ENCODE results near the gene PVALEF. TPM values are rescaled to one million over a fixed set of nuclear protein-coding genes. Genes with fewer than 3 reads are reported as not detected.

Gene PVALEF
- total and polyA plus RNA-seq, 2 of the 13 experiments (the other 11 are each of a cell fraction or from before 2014, with no cell fraction given): 0.18 TPM

GRCh38 chr17:81142301-81143199 lies 22.8 kb upstream of the PVALEF start (continued):
- no peak for TF ChIP-seq ZNF546 (CRISPR knock-in tag; conservative IDR thresholded peaks at IDR 0.05)
- TF ChIP-seq, protein P1, sequence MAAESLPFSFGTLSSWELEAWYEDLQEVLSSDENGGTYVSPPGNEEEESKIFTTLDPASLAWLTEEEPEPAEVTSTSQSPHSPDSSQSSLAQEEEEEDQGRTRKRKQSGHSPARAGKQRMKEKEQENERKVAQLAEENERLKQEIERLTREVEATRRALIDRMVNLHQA (CRISPR knock-in tag; IDR thresholded peaks at IDR 0.05): no peak
- TF ChIP-seq, protein P2, sequence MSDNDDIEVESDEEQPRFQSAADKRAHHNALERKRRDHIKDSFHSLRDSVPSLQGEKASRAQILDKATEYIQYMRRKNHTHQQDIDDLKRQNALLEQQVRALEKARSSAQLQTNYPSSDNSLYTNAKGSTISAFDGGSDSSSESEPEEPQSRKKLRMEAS (IDR thresholded peaks at IDR 0.05): peak; percentile 44; the same call in 1 of the 2 replicates
- TF ChIP-seq RFX5 (IDR thresholded peaks at IDR 0.05; ENCODE audit: low read depth, low read length): no peak
- no peak for TF ChIP-seq ATAD3A (CRISPR knock-in tag; IDR thresholded peaks at IDR 0.05)
- TF ChIP-seq ZNF691 (CRISPR knock-in tag; IDR thresholded peaks at IDR 0.05; ENCODE audit: borderline replicate concordance, low read depth): peak; percentile 38; the same call in 1 of the 2 replicates
- TF ChIP-seq TFDP1 (CRISPR knock-in tag; IDR thresholded peaks at IDR 0.05; ENCODE audit: borderline replicate concordance): 0 out of 2 replicates have a peak, but pooled peaks have one; percentile 40
- peak; percentile 42; the same call in 1 of the 2 replicates for TF ChIP-seq ZNF766 (CRISPR knock-in tag; IDR thresholded peaks at IDR 0.05; ENCODE audit: borderline replicate concordance)
- no peak; the same call in 1 of the 2 replicates for TF ChIP-seq ZNF83 (CRISPR knock-in tag; IDR thresholded peaks at IDR 0.05; ENCODE audit: borderline replicate concordance)
- no peak for TF ChIP-seq MBNL3 (CRISPR knock-in tag; conservative IDR thresholded peaks at IDR 0.05)
- no peak for TF ChIP-seq MIER2 (CRISPR knock-in tag; IDR thresholded peaks at IDR 0.05)
- 0 out of 2 replicates have a peak, but pooled peaks have one; percentile 11 for TF ChIP-seq MXD1 (CRISPR knock-in tag; IDR thresholded peaks at IDR 0.05)
- TF ChIP-seq FOSL2 (CRISPR knock-in tag; IDR thresholded peaks at IDR 0.05): no peak; the same call in 1 of the 2 replicates
- no peak for TF ChIP-seq PTBP1 (IDR thresholded peaks at IDR 0.05; ENCODE audit: low read depth, low read length, poor library complexity, severe bottlenecking)
- TF ChIP-seq PBX2 (CRISPR knock-in tag; IDR thresholded peaks at IDR 0.05): no peak
- TF ChIP-seq, protein P3, sequence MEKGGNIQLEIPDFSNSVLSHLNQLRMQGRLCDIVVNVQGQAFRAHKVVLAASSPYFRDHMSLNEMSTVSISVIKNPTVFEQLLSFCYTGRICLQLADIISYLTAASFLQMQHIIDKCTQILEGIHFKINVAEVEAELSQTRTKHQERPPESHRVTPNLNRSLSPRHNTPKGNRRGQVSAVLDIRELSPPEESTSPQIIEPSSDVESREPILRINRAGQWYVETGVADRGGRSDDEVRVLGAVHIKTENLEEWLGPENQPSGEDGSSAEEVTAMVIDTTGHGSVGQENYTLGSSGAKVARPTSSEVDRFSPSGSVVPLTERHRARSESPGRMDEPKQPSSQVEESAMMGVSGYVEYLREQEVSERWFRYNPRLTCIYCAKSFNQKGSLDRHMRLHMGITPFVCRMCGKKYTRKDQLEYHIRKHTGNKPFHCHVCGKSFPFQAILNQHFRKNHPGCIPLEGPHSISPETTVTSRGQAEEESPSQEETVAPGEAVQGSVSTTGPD (CRISPR knock-in tag; IDR thresholded peaks at IDR 0.05): no peak
- TF ChIP-seq JARID2 (CRISPR knock-in tag; IDR thresholded peaks at IDR 0.05; ENCODE audit: insufficient replicate concordance): no peak
- peak; percentile 39; the same call in 1 of the 2 replicates for TF ChIP-seq ZNF276 (CRISPR knock-in tag; IDR thresholded peaks at IDR 0.05; ENCODE audit: low read depth)
- TF ChIP-seq NR3C1 (CRISPR knock-in tag; IDR thresholded peaks at IDR 0.05): no peak
- TF ChIP-seq GATA4 (IDR thresholded peaks at IDR 0.05; ENCODE audit: borderline replicate concordance, low read depth): no peak
- peak; percentile 40; the same call in 1 of the 2 replicates for TF ChIP-seq TBX2 (CRISPR knock-in tag; IDR thresholded peaks at IDR 0.05; ENCODE audit: borderline replicate concordance)
